WI38 (cell line): Measurements from ENCODE around the gene KIRREL1.
A peak's percentile ranks its signal among the peaks of the same experiment; 100 is the strongest.

Experiments
- H3K4me3 ChIP-seq: 2 replicates; pipeline ENCODE4 v1.5.1; 2011; ENCODE audit warnings: low read depth, mild to moderate bottlenecking, control low read depth, low read length
- CTCF ChIP-seq: IDR thresholded peaks from 2 replicates; pipeline ENCODE4 v1.5.1; 2012; ENCODE audit warnings: low read depth, mild to moderate bottlenecking, control low read depth, low read length

KIRREL1 gene

GRCh38 chr1:157996433-157996832 lies 3.0 kb downstream of the KIRREL1 start:
- peak overlapping the region; percentile 98; the same call in 1 of the 2 replicates for H3K4me3 ChIP-seq
- no peak for TF ChIP-seq CTCF

- no peak for TF ChIP-seq CTCF
These were observed 7.1 kb downstream of the KIRREL1 start for GRCh38 chr1:158000507-158000906.

GRCh38 chr1:158002022-158002630 lies 8.7 kb downstream of the KIRREL1 start:
- no peak for TF ChIP-seq CTCF

More at GRCh38 chr1:158000507-158000906, 7.1 kb downstream of the KIRREL1 start:
- H3K4me3 ChIP-seq, result no peak overlapping the region

GRCh38 chr1:158002631-158003405 lies 9.4 kb downstream of the KIRREL1 start:
- H3K4me3 ChIP-seq, result peak overlapping the region; percentile 12; the same call in 1 of the 2 replicates
- TF ChIP-seq CTCF, result no peak

More at GRCh38 chr1:158002022-158002630, 8.7 kb downstream of the KIRREL1 start:
- no peak overlapping the region for H3K4me3 ChIP-seq

GRCh38 chr1:158003406-158003800 lies 10.0 kb downstream of the KIRREL1 start:
- H3K4me3 ChIP-seq, result no peak overlapping the region
- no peak for TF ChIP-seq CTCF

- no peak for TF ChIP-seq CTCF
- no peak overlapping the region for H3K4me3 ChIP-seq
These were observed 11.8 kb downstream of the KIRREL1 start for GRCh38 chr1:158005224-158005623.

- TF ChIP-seq CTCF, result no peak
- H3K4me3 ChIP-seq, result no peak overlapping the region
These were observed 13.7 kb downstream of the KIRREL1 start for GRCh38 chr1:158007180-158007579.
